Measurements from ENCODE around the gene RTRAF.

DNA sequence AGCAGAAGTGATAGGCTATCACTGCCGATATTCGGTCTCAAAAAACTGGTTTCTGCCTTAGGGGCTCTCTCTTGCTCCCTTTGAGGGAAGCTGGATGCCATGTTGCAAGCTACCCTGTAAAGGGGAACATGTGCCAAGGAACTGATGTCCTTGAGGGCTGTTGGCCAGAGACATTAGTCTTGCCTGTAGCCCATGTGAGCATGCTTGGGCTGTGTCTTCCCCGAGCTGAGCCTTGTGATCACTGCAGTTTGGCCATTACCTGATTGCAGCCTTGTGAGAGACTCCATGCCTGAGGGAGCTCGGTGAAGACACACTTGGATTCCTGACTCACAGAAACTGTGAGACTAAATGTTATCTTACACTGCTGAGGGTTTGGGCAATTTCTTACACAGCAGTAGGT lies 18.8 kb downstream of the RTRAF start:
- TF ChIP-seq, protein P1, sequence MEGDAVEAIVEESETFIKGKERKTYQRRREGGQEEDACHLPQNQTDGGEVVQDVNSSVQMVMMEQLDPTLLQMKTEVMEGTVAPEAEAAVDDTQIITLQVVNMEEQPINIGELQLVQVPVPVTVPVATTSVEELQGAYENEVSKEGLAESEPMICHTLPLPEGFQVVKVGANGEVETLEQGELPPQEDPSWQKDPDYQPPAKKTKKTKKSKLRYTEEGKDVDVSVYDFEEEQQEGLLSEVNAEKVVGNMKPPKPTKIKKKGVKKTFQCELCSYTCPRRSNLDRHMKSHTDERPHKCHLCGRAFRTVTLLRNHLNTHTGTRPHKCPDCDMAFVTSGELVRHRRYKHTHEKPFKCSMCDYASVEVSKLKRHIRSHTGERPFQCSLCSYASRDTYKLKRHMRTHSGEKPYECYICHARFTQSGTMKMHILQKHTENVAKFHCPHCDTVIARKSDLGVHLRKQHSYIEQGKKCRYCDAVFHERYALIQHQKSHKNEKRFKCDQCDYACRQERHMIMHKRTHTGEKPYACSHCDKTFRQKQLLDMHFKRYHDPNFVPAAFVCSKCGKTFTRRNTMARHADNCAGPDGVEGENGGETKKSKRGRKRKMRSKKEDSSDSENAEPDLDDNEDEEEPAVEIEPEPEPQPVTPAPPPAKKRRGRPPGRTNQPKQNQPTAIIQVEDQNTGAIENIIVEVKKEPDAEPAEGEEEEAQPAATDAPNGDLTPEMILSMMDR (IDR thresholded peaks at IDR 0.05) = no peak
- no peak for TF ChIP-seq EP300 (IDR thresholded peaks at IDR 0.05)
- no peak for TF ChIP-seq POLR2A (IDR thresholded peaks at IDR 0.05)
- no peak for TF ChIP-seq POLR2AphosphoS5 (IDR thresholded peaks at IDR 0.05)
